ELR (cell line): ENCODE results near the gene DMD.
"Not testable (repeated sequence)": the region's sequence is repeated elsewhere in the genome, so short reads cannot be mapped to it uniquely, and the experiment has no call there.

ENCODE experiments used
- DNase-seq: peaks from one replicate; pipeline ENCODE4 v3.0.0-alpha.2; 2015; ENCODE audit warnings: low read depth

The DMD gene

DNA sequence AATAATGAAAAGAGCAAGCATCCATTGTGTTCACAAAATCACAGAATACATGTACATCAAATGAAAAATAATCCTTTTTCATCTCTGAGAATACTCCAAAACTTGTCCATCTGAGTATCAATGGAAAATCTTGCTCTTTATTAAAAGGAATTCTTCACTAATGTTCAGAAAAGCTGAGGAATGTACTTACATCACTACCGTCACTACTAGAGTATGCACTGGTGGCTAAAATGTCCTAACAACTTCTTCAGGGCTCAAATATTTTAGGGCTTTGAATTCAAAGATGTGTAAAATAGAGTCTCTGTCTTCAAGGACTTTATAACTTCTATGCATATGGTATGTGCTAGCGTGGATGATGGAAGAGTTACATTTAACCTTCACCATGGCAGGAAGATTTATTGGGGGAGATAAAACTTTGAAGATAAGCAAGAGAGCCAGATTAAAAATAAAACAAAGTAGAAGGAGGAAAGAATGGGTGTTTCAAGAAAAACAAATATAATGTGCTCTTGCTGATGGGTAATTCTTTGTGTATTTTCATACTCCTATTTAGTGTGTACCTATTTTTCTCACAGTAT lies 55.1 kb downstream of the DMD start:
- DNase-seq, result no peak

DNA sequence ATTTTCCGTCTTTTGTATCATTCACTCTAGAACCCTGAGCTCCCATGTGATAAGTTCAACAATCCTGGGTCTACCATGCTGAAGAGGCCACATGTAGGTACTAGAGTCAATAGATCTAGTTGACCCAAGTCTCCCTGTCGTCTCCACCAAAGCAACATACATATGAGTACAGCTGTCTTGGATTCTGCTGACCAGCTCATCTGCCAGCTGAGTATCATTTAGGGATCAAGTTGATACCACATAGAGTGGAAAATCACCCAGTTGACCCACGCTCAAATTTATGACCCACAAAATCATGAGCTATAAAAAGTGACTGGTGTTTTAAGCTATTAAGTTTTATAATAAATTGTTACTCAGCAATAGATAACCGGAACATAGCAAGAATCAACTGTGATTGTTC lies 61.8 kb downstream of the DMD start:
- no peak for DNase-seq

DNA sequence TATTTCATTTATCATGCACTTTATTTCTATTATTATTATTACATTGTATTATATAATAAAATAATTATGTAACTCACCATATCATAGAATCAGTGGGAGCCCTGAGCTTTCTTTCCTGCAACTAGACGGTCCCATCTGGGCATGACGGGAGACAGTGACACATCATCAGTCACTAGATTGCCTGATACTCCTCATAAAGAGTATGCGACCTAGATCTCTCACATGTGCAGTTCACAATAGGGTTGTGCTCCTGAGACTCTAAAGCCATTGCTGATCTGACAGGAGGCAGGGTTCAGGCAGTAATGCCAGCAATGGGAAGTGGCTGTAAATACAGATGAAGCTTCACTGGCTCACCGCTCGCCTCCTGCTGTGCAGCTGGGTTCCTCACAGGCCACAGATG lies 62.3 kb downstream of the DMD start:
- DNase-seq, result no peak

DNA sequence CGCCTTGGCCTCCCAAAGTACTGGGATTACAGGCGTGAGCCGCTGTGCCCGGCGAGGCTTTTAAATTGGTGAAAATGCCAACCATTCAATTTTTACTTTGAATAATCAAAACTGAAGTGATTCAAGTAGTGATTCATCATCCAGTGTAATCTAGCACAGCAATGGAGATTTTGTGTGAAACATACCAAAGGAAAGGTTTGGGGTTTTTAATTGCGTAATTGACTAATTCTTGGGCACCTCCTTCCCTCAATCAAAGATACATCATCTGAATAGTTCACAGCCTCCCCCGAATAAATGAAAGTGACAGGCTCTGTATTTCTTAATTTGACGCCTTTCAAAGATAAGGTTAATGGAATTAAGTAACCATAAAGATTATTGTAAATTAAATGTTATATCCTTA lies 69.0 kb downstream of the DMD start:
- no peak for DNase-seq

DNA sequence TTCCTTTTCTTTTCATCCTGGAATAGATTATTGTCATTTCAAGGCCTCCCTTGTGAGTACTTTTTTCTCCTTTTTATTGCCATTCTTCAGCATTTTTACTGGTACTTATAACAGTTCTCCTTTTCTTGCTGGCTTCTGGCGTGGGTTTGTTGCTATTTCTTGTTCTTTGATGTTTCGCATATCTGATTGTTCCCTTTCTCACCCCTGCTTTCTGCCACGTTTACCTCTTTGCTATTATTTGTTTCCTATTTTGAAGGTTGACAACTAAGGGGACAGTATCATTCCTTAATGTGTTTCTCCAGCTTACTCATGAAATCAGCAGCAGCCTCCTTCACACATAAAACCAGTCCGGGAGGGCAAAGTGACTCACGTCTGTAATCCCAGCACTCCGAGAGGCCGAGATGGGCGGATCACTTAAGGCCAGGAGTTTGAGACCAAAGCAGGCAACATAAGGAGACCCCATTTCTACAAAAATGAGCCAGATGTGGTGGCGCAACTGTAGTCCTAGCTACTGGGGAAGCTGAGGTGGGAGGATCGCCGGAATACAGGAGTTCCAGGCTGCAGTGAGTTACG lies 72.6 kb downstream of the DMD start:
- DNase-seq, result no peak

DNA sequence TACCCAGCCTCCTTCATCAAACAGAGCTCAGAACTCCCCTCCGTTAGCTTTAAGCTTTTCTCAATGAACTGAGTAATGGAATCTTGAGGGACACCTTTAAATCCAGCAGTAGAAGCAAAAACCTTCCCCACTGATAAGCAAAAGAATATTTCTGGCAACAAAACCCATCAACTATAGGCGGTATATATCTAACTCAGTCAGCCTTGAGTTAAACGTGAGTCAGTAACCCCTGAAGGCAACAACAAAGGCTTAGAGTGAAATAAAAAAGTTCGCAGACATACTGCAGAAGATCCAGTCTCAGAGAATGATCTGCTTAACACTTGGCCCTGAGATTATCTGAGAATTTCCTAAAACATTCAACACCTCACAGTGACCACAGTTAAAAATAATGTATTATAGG lies 77.2 kb downstream of the DMD start:
- no peak for DNase-seq

DNA sequence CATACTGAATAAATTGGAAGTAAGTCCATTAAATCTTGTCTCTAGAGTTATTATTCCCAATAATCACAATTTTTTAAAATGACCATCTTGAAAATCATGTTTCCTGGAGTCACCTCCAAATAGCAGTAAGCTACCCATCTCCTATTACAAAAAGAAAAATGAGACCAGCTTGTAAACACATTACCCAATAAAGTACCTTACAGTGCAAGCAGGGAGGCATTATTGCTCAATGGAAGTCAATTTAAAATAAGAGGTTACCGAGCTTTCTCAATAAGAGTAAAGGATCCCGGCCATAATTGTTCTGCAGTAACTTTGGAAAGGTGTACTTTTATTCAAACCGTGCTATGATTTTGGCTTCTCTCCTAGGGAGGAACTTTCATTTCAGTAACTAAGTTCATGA lies 78.0 kb downstream of the DMD start:
- no peak for DNase-seq

DNA sequence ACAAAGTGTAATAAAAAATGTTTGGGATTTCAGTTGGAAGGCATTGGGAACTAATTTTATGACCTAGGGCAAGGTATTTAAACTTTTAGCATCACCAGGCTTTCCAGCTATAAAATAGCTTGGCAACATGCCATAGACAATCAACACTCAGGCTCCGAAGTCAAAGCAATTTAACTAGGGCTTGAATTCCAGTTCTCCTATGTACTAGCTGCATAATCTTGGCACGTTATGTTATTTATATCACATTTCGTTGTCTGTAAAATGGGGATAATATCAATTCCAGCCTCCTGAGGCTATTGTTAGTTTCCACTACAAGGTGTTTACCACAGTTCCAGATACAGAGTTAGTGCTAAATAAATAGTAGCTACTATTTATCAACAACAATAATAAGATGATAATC lies 78.8 kb downstream of the DMD start:
- DNase-seq, result no peak

DNA sequence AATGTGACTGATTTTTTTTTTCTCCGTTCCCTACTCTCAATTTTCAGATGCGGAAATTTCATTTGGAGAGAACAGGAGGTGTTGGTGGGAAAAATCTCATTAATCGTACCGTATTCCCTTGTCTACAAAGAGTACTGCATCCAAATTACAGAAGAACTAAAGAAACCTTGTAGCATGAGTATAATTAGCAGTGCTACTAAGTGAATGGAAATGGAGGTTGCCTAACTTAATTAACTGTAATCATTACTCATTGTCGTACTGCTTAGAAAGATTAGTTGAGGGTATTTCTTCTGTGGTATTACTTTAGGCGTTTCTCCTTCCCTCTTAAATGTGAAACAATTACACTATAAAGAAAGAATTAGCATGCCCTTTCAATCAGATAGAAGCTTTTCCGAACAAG lies 81.7 kb downstream of the DMD start:
- DNase-seq, result no peak

DNA sequence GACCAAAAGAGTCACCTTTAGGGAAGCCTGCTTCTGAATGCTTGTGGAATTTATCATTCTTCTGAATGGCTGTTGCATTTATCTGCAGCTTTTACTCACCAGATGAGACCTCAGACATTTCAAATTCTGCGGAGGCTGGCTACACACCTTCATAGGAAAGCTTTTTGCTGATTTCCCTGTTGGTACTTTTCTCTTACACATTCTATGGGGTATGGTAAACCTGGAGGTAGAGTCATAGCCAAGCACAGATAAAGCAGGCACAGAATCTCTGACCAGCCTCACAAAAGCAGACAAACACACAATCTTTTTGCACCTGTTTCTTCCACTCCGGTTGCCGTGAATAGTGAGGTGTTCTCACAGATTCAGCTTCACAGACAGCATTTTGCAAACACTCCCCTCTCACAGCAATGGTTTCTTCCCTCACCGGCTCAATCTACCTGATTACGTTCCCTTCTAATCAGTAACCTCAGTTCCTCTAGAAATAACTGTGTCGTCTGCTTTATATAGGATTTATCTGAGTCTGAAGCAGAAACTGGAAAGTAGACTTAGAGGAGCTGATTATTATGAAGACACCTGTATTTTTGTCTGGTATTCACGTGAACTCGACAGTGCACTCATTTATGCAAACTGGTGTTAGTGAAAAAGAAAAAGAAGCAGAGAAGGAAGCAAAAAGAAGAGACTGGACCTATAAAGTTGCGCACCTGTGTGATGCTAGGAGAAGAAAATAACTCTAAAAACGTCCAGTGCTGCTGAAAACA lies 83.1 kb downstream of the DMD start:
- DNase-seq, result no peak

DNA sequence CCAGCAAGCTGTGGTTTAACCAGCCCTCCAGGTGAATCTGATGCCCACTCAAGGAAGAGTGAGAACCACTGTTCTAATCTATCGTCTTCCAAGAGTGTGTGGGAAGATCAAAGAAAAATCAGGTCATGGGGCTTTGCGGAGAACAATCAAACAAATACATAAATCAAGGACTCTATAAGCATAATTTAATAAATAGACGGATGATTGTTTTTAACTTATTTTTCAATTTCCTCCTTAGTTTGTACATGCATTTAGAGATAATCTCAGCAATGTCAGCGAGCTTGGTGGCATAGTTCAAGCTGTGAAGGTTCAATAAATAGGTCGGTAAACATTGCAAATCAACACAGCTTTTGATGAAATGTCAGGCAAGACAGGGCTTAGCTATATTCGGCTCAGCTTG lies 84.9 kb downstream of the DMD start:
- no peak for DNase-seq

DNA sequence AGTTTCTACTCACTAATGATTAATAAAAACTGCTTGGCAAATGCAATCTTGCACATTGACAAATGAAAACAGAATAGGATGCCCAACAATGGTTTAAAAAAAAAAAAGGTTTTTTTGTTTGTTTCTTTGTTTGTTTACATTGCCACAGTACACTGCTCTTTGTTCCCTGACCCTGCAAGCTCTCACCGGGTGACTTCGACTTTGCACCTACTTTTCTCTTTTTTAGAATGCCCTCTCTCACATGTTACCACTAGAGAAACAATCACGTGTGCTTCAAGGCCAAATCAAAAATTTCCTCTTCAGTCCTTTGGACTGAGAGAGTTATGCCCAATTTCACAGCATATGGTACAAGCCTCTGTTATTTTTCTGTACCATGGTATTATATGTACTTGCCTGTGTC lies 101.5 kb downstream of the DMD start:
- no peak for DNase-seq

DNA sequence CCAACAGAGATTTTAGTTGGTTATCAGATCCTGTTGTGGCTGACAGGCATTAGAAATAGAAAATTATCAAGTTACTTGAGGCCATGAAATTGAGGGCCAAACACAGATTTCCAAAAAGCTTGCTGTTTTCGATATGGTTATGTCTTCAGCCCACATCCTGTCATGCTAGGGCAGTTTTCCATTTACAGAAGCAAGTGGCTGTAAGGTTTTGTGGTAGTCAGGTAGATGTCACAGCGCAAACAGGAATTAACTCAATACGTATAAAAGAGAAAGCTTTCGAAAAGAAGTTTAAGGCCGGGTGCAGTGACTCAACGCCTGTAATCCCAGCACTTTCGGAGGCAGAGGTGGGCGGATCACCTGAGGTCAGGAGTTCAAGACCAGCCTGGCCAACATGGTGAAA lies 104.6 kb downstream of the DMD start:
- no peak for DNase-seq

DNA sequence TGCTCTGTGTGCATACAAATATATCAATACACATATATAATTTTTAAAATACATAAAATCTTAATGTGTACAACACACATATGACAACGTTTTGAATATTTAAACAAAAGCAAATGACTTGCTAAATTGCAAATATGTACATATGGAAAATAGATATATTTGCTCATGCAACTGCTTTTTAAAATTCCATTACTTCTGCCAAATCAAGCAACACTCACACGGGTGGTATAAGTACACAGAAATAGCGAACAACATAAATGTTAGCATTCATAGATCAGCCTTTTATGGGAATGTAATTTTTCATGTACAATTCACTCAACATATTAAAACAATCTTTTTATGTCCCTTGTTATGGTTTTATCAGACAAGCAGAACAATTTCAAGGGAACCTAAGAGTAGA lies 116.3 kb downstream of the DMD start:
- no peak for DNase-seq

DNA sequence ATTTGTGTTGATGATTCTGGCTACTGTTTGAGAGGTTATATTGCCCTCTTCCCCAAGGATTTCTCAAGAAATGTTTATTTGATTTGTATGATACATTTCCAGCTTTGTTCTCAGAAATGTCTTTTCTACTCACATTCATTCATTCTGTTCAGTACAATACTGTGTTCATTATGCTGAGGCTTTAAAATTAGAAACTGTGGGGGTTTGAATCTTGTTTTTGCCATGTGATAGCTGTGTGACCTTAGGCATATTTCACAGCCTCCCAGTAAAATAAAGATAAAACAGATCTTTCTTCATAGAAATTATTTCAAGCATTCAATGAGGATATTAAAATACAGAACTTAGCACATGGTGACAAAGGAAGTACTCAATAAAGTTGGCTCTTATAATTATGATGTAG lies 123.9 kb downstream of the DMD start:
- no peak for DNase-seq

DNA sequence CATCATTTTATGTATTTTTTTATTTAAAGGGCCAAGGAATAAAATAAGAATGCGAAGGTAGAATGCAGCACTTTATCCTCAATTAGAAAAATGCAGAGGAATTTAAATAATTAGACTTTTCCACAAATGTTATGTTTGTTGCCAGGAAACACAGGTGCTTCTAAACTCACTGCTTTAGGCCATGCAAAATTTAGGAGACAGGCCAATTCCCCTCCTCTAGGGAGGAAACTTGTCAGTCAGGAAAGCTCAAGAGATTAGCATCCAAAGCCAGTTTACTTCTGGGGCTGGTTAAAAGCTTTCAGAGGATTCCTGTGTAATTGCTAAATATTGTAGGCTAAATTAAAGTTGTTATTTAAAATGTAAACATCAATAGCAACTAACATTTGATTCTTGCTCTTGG lies 124.5 kb downstream of the DMD start:
- no peak for DNase-seq

DNA sequence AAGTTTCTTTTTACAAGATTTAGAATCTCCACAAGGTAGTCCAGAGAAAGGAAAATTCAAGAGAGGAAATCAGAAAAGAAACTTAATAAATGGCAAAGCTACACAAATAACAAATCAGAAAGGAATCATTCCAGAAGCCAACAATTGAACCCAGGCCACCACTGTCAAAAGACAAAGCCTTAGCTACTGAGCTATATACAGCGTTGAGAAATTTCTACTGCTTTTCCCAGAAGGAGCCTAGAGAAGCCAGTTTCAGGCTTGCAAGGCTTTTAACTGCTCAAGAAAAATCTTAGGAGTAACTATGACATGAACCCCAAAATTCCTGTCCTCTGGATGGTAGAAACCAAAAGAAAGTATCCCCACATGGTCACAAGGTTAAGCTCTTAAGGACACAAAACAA lies 129.0 kb downstream of the DMD start:
- no peak for DNase-seq

DNA sequence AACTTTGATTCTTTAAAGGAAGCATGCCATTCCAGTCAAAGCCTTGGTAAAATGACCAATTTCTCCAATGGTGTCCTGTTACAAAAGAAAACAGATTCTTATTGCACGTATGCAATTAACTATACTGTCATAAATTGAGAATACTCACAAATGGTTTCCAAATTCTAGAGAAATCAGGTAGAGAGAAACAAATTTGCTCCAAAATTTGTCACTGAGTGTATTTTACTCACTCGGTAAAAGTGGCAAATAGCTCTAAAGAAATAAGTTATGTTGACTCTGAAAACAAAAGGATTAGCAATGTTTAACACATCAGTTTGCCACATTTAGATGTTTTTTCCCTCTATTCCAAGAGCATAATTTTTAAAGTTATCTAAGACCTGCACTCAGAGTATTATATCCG lies 133.1 kb downstream of the DMD start:
- DNase-seq, result no peak

DNA sequence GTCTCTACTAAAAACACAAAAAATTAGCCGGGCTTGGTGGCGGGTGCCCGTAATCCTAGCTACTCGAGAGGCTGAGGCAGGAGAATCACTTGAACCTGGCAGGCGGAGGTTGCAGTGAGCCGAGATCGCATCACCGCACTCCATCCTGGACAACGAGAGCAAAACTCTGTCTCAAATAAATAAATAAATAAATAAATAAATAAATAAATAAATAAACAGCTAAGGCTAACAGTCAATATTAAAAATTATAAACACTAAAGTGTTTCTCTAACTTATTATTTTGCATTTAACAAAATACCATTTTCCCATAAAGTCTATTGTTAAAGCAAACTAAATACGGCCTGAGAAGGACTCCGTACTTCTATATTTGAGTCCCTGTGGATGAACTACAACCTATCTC lies 137.7 kb downstream of the DMD start:
- DNase-seq, result not testable (repeated sequence)

DNA sequence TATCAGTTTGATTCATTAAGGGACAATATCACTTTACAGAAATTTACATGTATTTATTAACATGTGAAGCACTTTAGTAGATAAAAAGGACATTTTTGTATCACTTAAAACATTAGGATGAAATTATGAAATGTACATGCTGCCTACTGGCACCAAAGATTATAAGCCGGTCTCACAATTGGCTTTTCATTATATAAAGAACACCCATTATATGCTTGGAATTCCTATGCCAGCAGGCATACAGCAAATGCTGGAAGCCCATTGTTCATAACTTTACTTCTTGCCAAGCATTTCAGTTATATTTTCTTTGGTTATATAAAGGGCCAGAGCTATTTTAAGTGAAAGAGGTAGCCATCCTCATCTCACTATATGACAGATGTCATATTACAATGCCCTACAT lies 145.9 kb downstream of the DMD start:
- DNase-seq, result no peak

DNA sequence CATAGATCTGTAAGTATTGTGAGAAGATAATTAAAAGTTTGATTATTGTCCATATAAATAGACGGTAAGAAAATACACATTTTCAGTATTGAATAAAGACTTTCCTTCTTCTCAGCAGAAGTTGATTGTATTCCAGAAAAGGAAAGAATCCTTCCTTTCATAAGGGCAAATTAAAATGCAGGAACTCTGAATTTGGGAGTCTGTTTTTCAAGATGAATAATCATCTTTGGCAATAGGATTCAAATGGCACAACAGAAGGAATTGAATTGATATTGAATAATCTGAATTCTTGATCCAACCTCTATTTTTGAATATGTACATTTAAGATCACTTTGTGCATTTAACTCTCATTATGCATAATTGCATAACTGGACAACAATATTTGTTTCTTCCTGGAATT lies 149.3 kb downstream of the DMD start:
- no peak for DNase-seq

DNA sequence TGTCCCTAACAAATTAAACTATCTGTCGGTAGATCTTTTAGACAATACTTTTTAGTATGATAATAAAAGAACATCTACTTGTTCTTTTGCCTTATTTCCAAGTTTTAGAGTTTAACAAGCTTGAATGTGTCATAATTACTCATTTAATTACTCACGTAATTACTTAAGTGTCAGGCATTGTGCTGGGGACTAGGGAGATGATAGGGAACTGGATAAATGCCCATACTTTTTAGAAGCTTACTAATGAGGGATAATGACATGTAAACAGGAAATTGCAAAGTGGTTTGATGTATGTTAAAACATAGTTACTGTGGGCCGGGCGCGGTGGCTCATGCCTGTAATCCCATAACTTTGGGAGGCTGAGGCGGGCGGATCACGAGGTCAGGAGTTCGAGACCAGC lies 158.3 kb downstream of the DMD start:
- no peak for DNase-seq

DNA sequence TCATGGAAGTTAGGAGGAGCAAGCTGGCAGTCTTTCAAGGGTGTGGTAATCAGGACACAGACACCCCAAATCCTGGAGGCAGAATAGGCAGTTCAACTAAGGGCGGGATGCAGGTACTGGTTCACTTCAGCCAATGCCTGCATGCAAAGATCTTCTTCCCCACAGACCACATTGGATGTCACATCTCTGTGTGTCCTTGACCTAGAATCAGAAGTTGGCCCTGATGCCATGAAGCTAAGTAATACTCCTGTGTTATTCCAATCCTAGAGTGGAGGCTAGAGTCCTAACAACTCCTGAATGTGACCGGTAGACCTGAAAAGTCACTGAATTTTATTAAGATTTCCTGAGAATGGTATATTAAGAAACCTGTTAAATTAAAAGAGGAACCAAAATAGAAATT lies 165.5 kb downstream of the DMD start:
- no peak for DNase-seq

DNA sequence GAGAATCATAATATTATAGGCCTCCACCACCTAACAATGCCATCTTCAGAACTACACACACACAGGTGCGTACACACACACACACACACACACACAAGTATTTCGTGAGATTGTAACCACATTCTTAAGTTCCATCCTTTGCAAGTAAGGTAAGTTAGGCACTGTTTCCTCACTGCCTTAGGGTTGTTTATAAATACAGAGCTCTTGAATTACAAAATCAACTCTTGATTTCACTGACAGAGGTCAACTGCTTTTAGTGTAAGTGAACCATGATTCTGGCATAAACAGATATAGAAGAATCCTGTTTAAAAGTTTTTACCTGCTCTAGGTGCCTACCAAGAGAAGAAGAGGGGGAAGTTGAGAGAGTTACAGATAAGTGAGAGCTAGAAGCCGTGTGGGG lies 166.1 kb downstream of the DMD start:
- no peak for DNase-seq
